Choroid plexus epithelial cell (primary cell): ENCODE measurements around the gene SLC6A16.
"Not testable (repeated sequence)": the region's sequence is repeated elsewhere in the genome, so short reads cannot be mapped to it uniquely, and the experiment has no call there.

Experiments used
- DNase-seq: peaks from one replicate; pipeline ENCODE4 v3.0.0-alpha.2; 2010; ENCODE audit warnings: low read depth
- H3K4me3 ChIP-seq: 2 replicates; pipeline ENCODE4 v1.5.1; 2011; ENCODE audit warnings: low read depth, mild to moderate bottlenecking, control low read depth, low read length, moderate library complexity
- TF ChIP-seq, protein P1 (sequence below): conservative IDR thresholded peaks from 2 replicates; pipeline ENCODE4 v1.5.1; 2011; ENCODE audit warnings: low read depth, mild to moderate bottlenecking, control low read depth, inconsistent platforms, low read length, moderate library complexity

SLC6A16 gene

GRCh38 chr19:49333418-49333805, 8.4 kb upstream of the SLC6A16 start:
- TF ChIP-seq, protein P1, sequence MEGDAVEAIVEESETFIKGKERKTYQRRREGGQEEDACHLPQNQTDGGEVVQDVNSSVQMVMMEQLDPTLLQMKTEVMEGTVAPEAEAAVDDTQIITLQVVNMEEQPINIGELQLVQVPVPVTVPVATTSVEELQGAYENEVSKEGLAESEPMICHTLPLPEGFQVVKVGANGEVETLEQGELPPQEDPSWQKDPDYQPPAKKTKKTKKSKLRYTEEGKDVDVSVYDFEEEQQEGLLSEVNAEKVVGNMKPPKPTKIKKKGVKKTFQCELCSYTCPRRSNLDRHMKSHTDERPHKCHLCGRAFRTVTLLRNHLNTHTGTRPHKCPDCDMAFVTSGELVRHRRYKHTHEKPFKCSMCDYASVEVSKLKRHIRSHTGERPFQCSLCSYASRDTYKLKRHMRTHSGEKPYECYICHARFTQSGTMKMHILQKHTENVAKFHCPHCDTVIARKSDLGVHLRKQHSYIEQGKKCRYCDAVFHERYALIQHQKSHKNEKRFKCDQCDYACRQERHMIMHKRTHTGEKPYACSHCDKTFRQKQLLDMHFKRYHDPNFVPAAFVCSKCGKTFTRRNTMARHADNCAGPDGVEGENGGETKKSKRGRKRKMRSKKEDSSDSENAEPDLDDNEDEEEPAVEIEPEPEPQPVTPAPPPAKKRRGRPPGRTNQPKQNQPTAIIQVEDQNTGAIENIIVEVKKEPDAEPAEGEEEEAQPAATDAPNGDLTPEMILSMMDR = no peak
- DNase-seq = no peak
- H3K4me3 ChIP-seq = no peak overlapping the region

DNA sequence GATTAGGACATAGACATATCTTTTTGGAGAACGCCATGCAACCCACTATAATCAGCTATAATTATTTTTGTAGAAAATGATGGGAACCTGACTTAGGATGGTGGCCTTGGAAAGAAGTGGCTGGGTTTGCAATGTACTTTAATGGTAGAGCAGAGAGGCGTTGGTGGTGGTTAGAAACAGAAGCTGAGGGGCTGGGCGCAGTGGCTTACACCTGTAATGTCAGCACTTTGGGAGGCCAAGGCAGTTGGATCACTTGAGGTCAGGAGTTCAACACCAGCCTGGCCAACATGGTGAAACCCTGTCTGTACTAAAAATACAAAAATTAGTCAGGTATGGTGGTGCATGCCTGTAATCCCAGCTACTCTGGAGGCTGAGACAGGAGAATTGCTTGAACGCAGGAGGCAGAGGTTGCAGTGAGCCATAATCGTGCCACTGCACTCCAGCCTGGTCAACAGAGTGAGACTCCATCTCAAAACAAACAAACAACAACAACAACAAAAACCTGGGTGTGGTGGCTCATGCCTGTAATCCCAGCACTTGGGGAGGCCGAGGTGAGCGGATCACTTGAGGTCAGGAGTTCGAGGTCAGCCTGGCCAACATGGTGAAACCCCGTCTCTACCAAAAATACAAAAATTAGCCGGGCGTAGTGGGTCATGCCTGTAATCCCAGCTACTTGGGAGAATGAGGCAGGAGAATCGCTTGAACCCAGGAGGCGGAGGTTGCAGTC, 7.9 kb upstream of the SLC6A16 start:
- not testable (repeated sequence) for H3K4me3 ChIP-seq, DNase-seq

- TF ChIP-seq, protein P1 = no peak
- no peak overlapping the region for H3K4me3 ChIP-seq
- peak; percentile 83 for DNase-seq
Measured at GRCh38 chr19:49331616-49332055, 6.6 kb upstream of the SLC6A16 start.

- H3K4me3 ChIP-seq, DNase-seq: not testable (repeated sequence)
Measured at GRCh38 chr19:49331187-49331586, 6.2 kb upstream of the SLC6A16 start.

- no peak overlapping the region for H3K4me3 ChIP-seq
- TF ChIP-seq, protein P1 = no peak
- DNase-seq = no peak
Measured at GRCh38 chr19:49328741-49329140, 3.8 kb upstream of the SLC6A16 start.

GRCh38 chr19:49327878-49328544, 3.0 kb upstream of the SLC6A16 start:
- peak; percentile 61 for DNase-seq
- no peak overlapping the region for H3K4me3 ChIP-seq
- TF ChIP-seq, protein P1 = peak; percentile 75

DNA sequence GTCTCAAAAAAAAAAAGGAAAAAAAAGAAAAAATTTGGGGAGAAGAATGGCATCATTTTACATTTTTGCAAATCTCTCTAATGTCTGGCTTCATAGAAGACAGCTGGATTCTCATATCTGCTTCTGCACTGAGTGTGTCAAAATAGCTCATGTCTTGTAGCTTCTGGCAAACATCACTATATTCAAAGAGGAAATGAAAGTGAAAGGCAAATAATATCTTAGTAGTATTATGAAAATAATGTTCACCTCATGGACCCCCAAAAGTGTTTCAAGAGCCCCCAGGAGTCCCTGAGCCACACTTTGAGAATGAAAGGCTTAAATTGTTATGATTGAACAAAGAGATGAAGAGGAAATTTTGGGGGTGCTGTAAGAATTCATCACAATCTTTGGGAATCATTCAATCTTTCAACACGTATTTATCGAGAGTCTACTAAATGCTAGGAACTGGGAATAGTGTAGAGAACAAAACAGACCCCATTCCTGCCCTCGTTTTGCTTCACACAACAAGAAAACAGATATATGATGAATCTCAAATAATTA, 1.2 kb upstream of the SLC6A16 start:
- DNase-seq = no peak
- TF ChIP-seq, protein P1 = no peak

GRCh38 chr19:49325756-49326155, 765 bp upstream of the SLC6A16 start:
- H3K4me3 ChIP-seq, DNase-seq: not testable (repeated sequence)

More for the DNA sequence above, 1.2 kb upstream of the SLC6A16 start:
- no peak overlapping the region for H3K4me3 ChIP-seq
